ENCODE measurements around the gene TPRN.

GRCh38 chr9:137236936-137237421 is 36.4 kb upstream of the TPRN start:
- no peak for TF ChIP-seq GATAD2A (IDR thresholded peaks at IDR 0.05)
- TF ChIP-seq SAP30 (IDR thresholded peaks at IDR 0.05; ENCODE audit: borderline replicate concordance, insufficient read depth, low read depth, low read length, poor library complexity, severe bottlenecking), result no peak
- TF ChIP-seq ATF7 (IDR thresholded peaks at IDR 0.05), result no peak
- no peak for TF ChIP-seq GATA2 (CRISPR knock-in tag; IDR thresholded peaks at IDR 0.05)
- no peak for TF ChIP-seq CTCF (IDR thresholded peaks at IDR 0.05 in 2 of 3, conservative IDR thresholded peaks at IDR 0.05 in 1 of 3; ENCODE audit: insufficient read depth in 2 of 3, low read depth in 1 of 3, low read length in 3 of 3)
- no peak for TF ChIP-seq SPI1 (IDR thresholded peaks at IDR 0.05; ENCODE audit: borderline replicate concordance, low read depth, low read length)
- no peak for TF ChIP-seq SMC3 (conservative IDR thresholded peaks at IDR 0.05; ENCODE audit: insufficient read depth, low read depth, low read length)
- TF ChIP-seq ETV1 (tag; conservative IDR thresholded peaks at IDR 0.05; ENCODE audit: low read depth), result no peak
- no peak for TF ChIP-seq EZH2 (IDR thresholded peaks at IDR 0.05; ENCODE audit: borderline replicate concordance, low read depth, low read length)
- TF ChIP-seq GATAD2B (IDR thresholded peaks at IDR 0.05; ENCODE audit: borderline replicate concordance), result no peak
